A549 (cell line): ENCODE data around the gene RNF112. TPM values are rescaled to one million over a fixed set of nuclear protein-coding genes. Genes with fewer than 3 reads are reported as not detected.

Source experiments
- ATAC-seq, 2 experiments: fragments of 200-7000 bp in 1 of 2; fragments of >200 bp in 1 of 2; cut with Nextera tagmentation in 1 of 2; cut with Tn5 transposase in 1 of 2; 3 replicates each; pipeline versions ENCODE4 v1.8.0 to v1.9.1; 2018 to 2020; ENCODE audit warnings: mild to moderate bottlenecking in 1 of 2, moderate library complexity in 1 of 2
- CTCF ChIA-PET: fragments of 300-600 bp; sonication (Branson Sonifier 250); formaldehyde crosslinking; extraction: SDS; loops from one replicate; lab custom pipeline; 2021; ENCODE audit warnings: antibody characterized with exemption, inconsistent platforms; lab: Yijun Ruan, JAX
- POLR2A ChIA-PET: fragments of 350-600 bp; formaldehyde crosslinking; extraction: SDS; loops from one replicate; lab custom pipeline; 2021; ENCODE audit warnings: antibody characterized with exemption, inconsistent platforms; lab: Yijun Ruan, JAX
- DNase-seq, 2 experiments: peaks; one replicate each; pipeline versions ENCODE4 v3.0.0 to v3.0.0-alpha.2; 2011 to 2016; ENCODE audit warnings: low read depth in 1 of 2, low spot score in 1 of 2
- FAIRE-seq: peaks from 2 replicates; lab custom pipeline; 2011; peaks lifted over from hg19 to GRCh38; lab: Jason Lieb, UNC
- H3K27ac ChIP-seq, 2 experiments: fragments of >200 bp; sonication (Bioruptor Twin); formaldehyde crosslinking; 3 replicates each; pipeline ENCODE4 v1.5.1; 2016 to 2017
- H3K4me1 ChIP-seq: fragments of >200 bp; sonication (Bioruptor Twin); formaldehyde crosslinking; 3 replicates; pipeline ENCODE4 v1.6.1; 2016
- H3K4me2 ChIP-seq: fragments of >200 bp; sonication (Bioruptor Twin); formaldehyde crosslinking; 3 replicates; pipeline ENCODE4 v1.6.1; 2016
- H3K4me3 ChIP-seq: fragments of >200 bp; sonication (Bioruptor Twin); formaldehyde crosslinking; 3 replicates; pipeline ENCODE4 v1.5.1; 2016
- H3K9me3 ChIP-seq: fragments of >200 bp; sonication (Bioruptor Twin); formaldehyde crosslinking; 3 replicates; pipeline ENCODE4 v1.6.1; 2016
- ATOH8 ChIP-seq: fragments of 250-450 bp; sonication (Bioruptor Pico); IDR thresholded peaks from 2 replicates; pipeline ENCODE4 v1.5.0; 2020; ENCODE audit warnings: low read depth, mild to moderate bottlenecking, moderate library complexity
- BCL3 ChIP-seq: fragments of >200 bp; sonication (Bioruptor Twin); formaldehyde crosslinking; IDR thresholded peaks from 3 replicates; pipeline ENCODE4 v1.6.1; 2016
- CHD4 ChIP-seq: fragments of 200-600 bp; sonication (generic); IDR thresholded peaks from 2 replicates; pipeline ENCODE4 v1.6.1; 2016; ENCODE audit warnings: antibody characterized with exemption, mild to moderate bottlenecking, borderline replicate concordance
- CTCF ChIP-seq: fragments of >200 bp; sonication (Bioruptor Twin); formaldehyde crosslinking; IDR thresholded peaks from 3 replicates; pipeline ENCODE4 v1.5.1; 2016
- E2F6 ChIP-seq: IDR thresholded peaks from 2 replicates; pipeline ENCODE4 v1.6.1; 2012; ENCODE audit warnings: low read depth, borderline replicate concordance
- ELK1 ChIP-seq: fragments of 150-350 bp; IDR thresholded peaks from 2 replicates; pipeline ENCODE4 v1.6.1; 2014; ENCODE audit warnings: low read depth, mild to moderate bottlenecking, low read length
- FOSB ChIP-seq: fragments of 250-450 bp; sonication (Bioruptor Pico); IDR thresholded peaks from 2 replicates; pipeline ENCODE4 v1.5.0; 2020; ENCODE audit warnings: mild to moderate bottlenecking, moderate library complexity
- KDM1A ChIP-seq: fragments of 200-600 bp; sonication (generic); IDR thresholded peaks from 2 replicates; pipeline ENCODE4 v1.6.1; 2016; ENCODE audit warnings: low read depth, mild to moderate bottlenecking
- KDM5A ChIP-seq: fragments of 200-600 bp; sonication (generic); IDR thresholded peaks from 2 replicates; pipeline ENCODE4 v1.6.1; 2016; ENCODE audit warnings: antibody characterized with exemption, mild to moderate bottlenecking
- MAZ ChIP-seq: fragments of 150-350 bp; IDR thresholded peaks from 2 replicates; pipeline ENCODE4 v1.6.1; 2014; ENCODE audit warnings: antibody characterized with exemption, low read depth, low read length, borderline replicate concordance
- POLR2A ChIP-seq: IDR thresholded peaks from 2 replicates; pipeline ENCODE4 v1.6.1; 2012; ENCODE audit warnings: mild to moderate bottlenecking, low read length
- RAD21 ChIP-seq, 2 experiments: fragments of >200 bp in 1 of 2; sonication (Bioruptor Twin) in 1 of 2; formaldehyde crosslinking in 1 of 2; IDR thresholded peaks in 1 of 2; conservative IDR thresholded peaks in 1 of 2; 2 replicates in 1 of 2; 3 replicates in 1 of 2; pipeline ENCODE4 v1.6.1; 2012 to 2018; ENCODE audit warnings: inconsistent platforms in 1 of 2
- RARB ChIP-seq: fragments of 250-450 bp; sonication (Bioruptor Pico); IDR thresholded peaks from 2 replicates; pipeline ENCODE4 v1.8.0; 2021; ENCODE audit warnings: mild to moderate bottlenecking, moderate library complexity
- REST ChIP-seq: fragments of 200-600 bp; sonication (generic); IDR thresholded peaks from 2 replicates; pipeline ENCODE4 v1.6.1; 2016; ENCODE audit warnings: antibody characterized with exemption, mild to moderate bottlenecking, moderate library complexity
- SMC3 ChIP-seq: fragments of >200 bp; sonication (Bioruptor Twin); formaldehyde crosslinking; IDR thresholded peaks from 3 replicates; pipeline ENCODE4 v1.6.1; 2018; ENCODE audit warnings: inconsistent platforms
- TP53 ChIP-seq: fragments of 250-450 bp; sonication (Bioruptor Pico); IDR thresholded peaks from 2 replicates; pipeline ENCODE4 v1.5.0; 2021; ENCODE audit warnings: mild to moderate bottlenecking, moderate library complexity
- WGBS: methylation state at CpG from one replicate; pipeline ENCODE4 v1.1.6; 2017; ENCODE audit errors: missing lambda C conversion rate; 5-methylcytosine and 5-hydroxymethylcytosine counted together
- polyA plus RNA-seq, 4 experiments: library from polyadenylated mRNA; depleted of rRNA in 3 of 4; stranded (reverse); fragments of >200 nt; fragmentation: RNase III in 1 of 4; extraction: RNeasy Plus Mini Kit Qiagen cat#74134 plus additional on column Dnase treatment in 1 of 4; gene quantifications; 2 replicates in 3 of 4; 3 replicates in 1 of 4; pipeline ENCODE4 v1.2.3, GENCODE V29; 2011 to 2017

The RNF112 gene
- polyA plus RNA-seq, 2 of the 4 experiments (the other 2 are of a cell fraction): 0.27 to 1.4 TPM

- no peak for TF ChIP-seq REST
Observed at GRCh38 chr17:19449656-19450055, 38.6 kb downstream of the RNF112 start (continued).

GRCh38 chr17:19453296-19453695 is 42.3 kb downstream of the RNF112 start:
- 47% methylated on average over 3 of the region's 3 CpGs for WGBS
- H3K27ac ChIP-seq: no peak overlapping the region
- no peak overlapping the region for H3K4me3 ChIP-seq
- DNase-seq (no peak), FAIRE-seq (no peak), ATAC-seq (no peak)
- ChIA-PET CTCF (interaction anchor here (1.0 to 4.7 kb wide), 3 partner anchors 25 to 309 kb away, joined by 4 to 35 read pairs (median 4); partner anchors contain the start of gene B9D1), POLR2A (no interaction called here)
- H3K9me3 ChIP-seq: no peaks in the 10 kb centered on the region
- no peak overlapping the region for H3K4me2 ChIP-seq
- H3K4me1 ChIP-seq: peaks cover 14% of the 10 kb centered on the region
- TF ChIP-seq E2F6: no peak

- TF ChIP-seq SMC3 (no peak), BCL3 (no peak), KDM1A (no peak), FOSB (no peak), RARB (no peak), CHD4 (no peak), ELK1 (no peak), ATOH8 (CRISPR knock-in tag) (no peak), RAD21 (conservative IDR thresholded peaks at IDR 0.05 in 1 of 2, IDR thresholded peaks at IDR 0.05 in 1 of 2) (no peak), CTCF (no peak), TP53 (CRISPR knock-in tag) (no peak), MAZ (no peak), POLR2A (no peak), KDM5A (no peak)
- CTCF ChIA-PET: interaction anchor here (1.0 to 9.4 kb wide), 7 partner anchors 7 to 300 kb away, joined by 3 to 88 read pairs (median 6); partner anchors contain the start of genes B9D1 and MAPK7
Observed at GRCh38 chr17:19454074-19454473, 43.0 kb downstream of the RNF112 start.

More at GRCh38 chr17:19454074-19454473, 43.0 kb downstream of the RNF112 start:
- 69% methylated on average over 2 of the region's 2 CpGs for WGBS
- Histone ChIP-seq H3K4me2 (no peak overlapping the region), H3K4me3 (no peak overlapping the region), H3K27ac (no peak overlapping the region), H3K4me1 (peaks cover 6% of the 10 kb centered on the region), H3K9me3 (no peaks in the 10 kb centered on the region)
- POLR2A ChIA-PET: no interaction called here
- DNase-seq (no peak), FAIRE-seq (no peak), ATAC-seq (no peak)
